Activated CD4-positive, alpha-beta memory T cell treated with anti-CD3 and anti-CD28 coated beads, Interleukin-2, amount 10 ng/mL, durations not matched to agents 7 days and 5 days (primary cell): ENCODE measurements around the gene SLC13A3. TPM values are rescaled to one million over a fixed set of nuclear protein-coding genes. Genes with fewer than 3 reads are reported as not detected.
"Not testable (repeated sequence)": the region's sequence is repeated elsewhere in the genome, so short reads cannot be mapped to it uniquely, and the experiment has no call there.

ENCODE experiments used
- CTCF ChIA-PET: fragments of 350-600 bp; sonication (Branson Sonifier 250); formaldehyde crosslinking; loops from one replicate; lab custom pipeline; 2021; ENCODE audit warnings: antibody characterized with exemption, inconsistent platforms; lab: Charles Lee
- POLR2A ChIA-PET: fragments of 350-600 bp; sonication (Branson Sonifier 250); formaldehyde crosslinking; loops from one replicate; lab custom pipeline; 2021; ENCODE audit warnings: antibody characterized with exemption; lab: Charles Lee
- DNase-seq: peaks from one replicate; pipeline ENCODE4 v3.0.0-alpha.2; 2020
- H3K27ac Mint-ChIP-seq: one replicate; pipeline ENCODE4 v1.8.0; 2021; ENCODE audit warnings: mild to moderate bottlenecking, mixed read lengths
- H3K27me3 Mint-ChIP-seq: one replicate; pipeline ENCODE4 v1.8.0; 2021; ENCODE audit warnings: mixed read lengths
- H3K36me3 Mint-ChIP-seq: one replicate; pipeline ENCODE4 v1.8.0; 2021; ENCODE audit warnings: low read depth, mixed read lengths
- H3K4me1 Mint-ChIP-seq: one replicate; pipeline ENCODE4 v1.8.0; 2021; ENCODE audit warnings: mixed read lengths
- H3K4me3 Mint-ChIP-seq: one replicate; pipeline ENCODE4 v1.8.0; 2021; ENCODE audit warnings: mild to moderate bottlenecking, mixed read lengths
- H3K9me3 Mint-ChIP-seq: one replicate; pipeline ENCODE4 v1.8.0; 2021; ENCODE audit warnings: mixed read lengths
- total RNA-seq, 2 experiments: library from RNA; stranded (reverse); gene quantifications; one replicate each; pipeline ENCODE4 v1.2.3, GENCODE V29; 2021

SLC13A3 gene
- total RNA-seq, 2 experiments from 2014 or later: not detected

DNA sequence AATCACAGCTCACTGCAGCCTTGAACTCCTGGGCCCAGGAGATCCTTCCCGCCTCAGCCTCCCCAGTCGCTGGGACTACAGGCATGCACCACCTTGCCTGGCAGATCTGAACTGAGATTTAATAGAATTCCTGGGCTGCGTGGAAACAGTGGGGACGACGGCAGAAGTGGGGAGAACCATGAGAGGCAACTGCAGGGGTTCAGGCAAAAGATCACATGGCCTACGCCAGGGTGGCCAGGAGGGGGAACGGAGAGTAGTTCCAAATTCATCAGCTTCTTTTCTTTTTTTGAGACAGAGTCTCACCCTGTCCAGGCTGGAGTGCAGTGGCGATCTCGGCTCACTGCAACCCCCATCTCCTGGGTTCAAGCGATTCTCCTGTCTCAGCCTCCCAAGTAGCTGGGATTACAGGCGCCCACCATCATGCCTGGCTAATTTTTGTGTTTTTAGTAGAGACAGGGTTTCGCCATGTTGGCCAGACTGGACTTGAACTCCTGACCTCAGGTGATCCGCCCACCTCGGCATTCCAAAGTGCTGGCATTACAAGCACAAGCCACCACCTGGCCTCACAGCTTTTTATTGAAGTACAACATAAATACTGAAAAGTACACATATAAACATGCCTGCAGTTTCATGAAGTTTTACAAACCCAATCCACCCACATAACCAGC is 25.5 kb upstream of the SLC13A3 start:
- H3K9me3 Mint-ChIP-seq, H3K27me3 Mint-ChIP-seq, DNase-seq, POLR2A ChIA-PET, H3K4me1 Mint-ChIP-seq, H3K4me3 Mint-ChIP-seq, H3K36me3 Mint-ChIP-seq, CTCF ChIA-PET, H3K27ac Mint-ChIP-seq: not testable (repeated sequence)

- Mint-ChIP-seq H3K4me1 (no peaks in the 10 kb centered on the region), H3K36me3 (no peaks in the 10 kb centered on the region), H3K9me3 (peaks cover 14% of the 10 kb centered on the region), H3K27ac (no peak overlapping the region), H3K4me3 (no peak overlapping the region), H3K27me3 (peaks cover 2% of the 10 kb centered on the region)
- POLR2A ChIA-PET: no interaction called here
- CTCF ChIA-PET: no interaction called here
- no peak for DNase-seq
Observed at GRCh38 chr20:46674253-46675083, 23.2 kb upstream of the SLC13A3 start.

- CTCF ChIA-PET: no interaction called here
- Mint-ChIP-seq H3K4me1 (no peaks in the 10 kb centered on the region), H3K9me3 (peaks cover 20% of the 10 kb centered on the region), H3K4me3 (no peak overlapping the region), H3K27ac (no peak overlapping the region), H3K36me3 (no peaks in the 10 kb centered on the region), H3K27me3 (peaks cover 2% of the 10 kb centered on the region)
- POLR2A ChIA-PET: no interaction called here
- no peak for DNase-seq
Observed at GRCh38 chr20:46673394-46674252, 22.4 kb upstream of the SLC13A3 start.

- peaks cover 2% of the 10 kb centered on the region for H3K27me3 Mint-ChIP-seq
- H3K36me3 Mint-ChIP-seq: no peaks in the 10 kb centered on the region
- no peak overlapping the region for H3K27ac Mint-ChIP-seq
- no peak for DNase-seq
- no peak overlapping the region for H3K4me3 Mint-ChIP-seq
- peaks cover 20% of the 10 kb centered on the region for H3K9me3 Mint-ChIP-seq
- no peaks in the 10 kb centered on the region for H3K4me1 Mint-ChIP-seq
- CTCF ChIA-PET: no interaction called here
- POLR2A ChIA-PET: interaction anchor here (0.5 to 0.6 kb wide), 2 partner anchors 560 to 1500 kb away, joined by 3 read pairs; no protein-coding TSS in a partner anchor
Observed at GRCh38 chr20:46672543-46673148, 21.4 kb upstream of the SLC13A3 start.

- ChIA-PET CTCF (no interaction called here), POLR2A (interaction anchor here (0.6 kb wide), 1 partner anchor 559 kb away, joined by 3 read pairs; no protein-coding TSS in a partner anchor)
- Mint-ChIP-seq H3K4me3 (no peak overlapping the region), H3K9me3 (peaks cover 20% of the 10 kb centered on the region), H3K27ac (no peak overlapping the region), H3K4me1 (no peaks in the 10 kb centered on the region), H3K27me3 (peaks cover 2% of the 10 kb centered on the region), H3K36me3 (no peaks in the 10 kb centered on the region)
- DNase-seq: no peak
Observed at GRCh38 chr20:46671866-46672542, 20.7 kb upstream of the SLC13A3 start.

DNA sequence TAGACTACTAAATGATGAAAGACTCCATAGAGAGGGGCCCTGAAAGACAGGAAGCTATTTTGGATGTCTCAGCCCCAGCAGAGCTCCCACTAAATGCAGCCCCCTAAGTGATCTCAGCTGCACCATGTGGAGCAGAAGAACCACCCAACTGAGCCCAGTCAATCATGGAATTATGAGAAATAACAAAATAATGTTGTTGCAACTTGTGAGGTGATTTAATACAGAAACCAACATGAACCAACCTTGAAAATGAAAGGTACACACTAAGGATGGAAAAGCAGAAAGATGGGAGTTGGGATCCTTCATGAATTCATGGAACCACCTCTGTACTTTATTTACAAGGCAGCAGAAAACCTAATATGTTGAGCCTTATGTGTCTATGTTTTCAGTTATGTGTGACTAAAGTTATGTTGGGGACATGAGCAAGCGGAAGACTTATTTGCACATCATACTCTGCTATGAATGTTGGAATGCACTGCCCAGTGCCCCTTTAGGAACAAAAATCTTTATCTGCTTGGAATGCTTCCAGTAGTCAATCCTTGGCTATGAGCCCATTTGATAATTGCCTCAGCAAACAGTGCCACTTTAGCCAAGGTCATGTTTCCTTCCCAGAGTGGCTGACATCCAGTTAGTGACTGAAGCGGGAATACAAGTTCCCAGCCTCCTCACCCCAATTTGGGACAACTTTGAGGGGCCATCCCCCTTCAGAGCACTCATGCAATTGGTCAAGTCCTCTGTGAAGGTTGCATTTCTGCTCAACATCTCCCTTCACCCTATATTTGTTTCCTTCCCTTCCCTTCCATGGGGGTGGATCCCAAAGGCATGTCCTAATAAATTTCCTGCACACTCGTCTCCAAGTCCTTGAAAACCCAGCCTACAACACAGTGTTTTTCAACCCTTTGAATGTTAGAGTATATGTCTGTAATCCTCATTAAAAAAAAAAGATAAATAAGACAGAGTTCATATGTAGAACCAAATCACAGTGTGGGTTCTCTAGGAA is 19.6 kb upstream of the SLC13A3 start:
- CTCF ChIA-PET: no interaction called here
- no peak overlapping the region for H3K27ac Mint-ChIP-seq
- DNase-seq: no peak

GRCh38 chr20:46670228-46670584 is 18.9 kb upstream of the SLC13A3 start:
- H3K36me3 Mint-ChIP-seq: no peaks in the 10 kb centered on the region
- H3K27ac Mint-ChIP-seq: no peak overlapping the region
- CTCF ChIA-PET: no interaction called here
- H3K4me1 Mint-ChIP-seq: no peaks in the 10 kb centered on the region
- H3K4me3 Mint-ChIP-seq: no peak overlapping the region
- POLR2A ChIA-PET: no interaction called here
- no peak for DNase-seq
- peaks cover 2% of the 10 kb centered on the region for H3K27me3 Mint-ChIP-seq
- peaks cover 20% of the 10 kb centered on the region for H3K9me3 Mint-ChIP-seq

More for the DNA sequence above, 19.6 kb upstream of the SLC13A3 start:
- Mint-ChIP-seq H3K27me3 (peaks cover 2% of the 10 kb centered on the region), H3K4me3 (no peak overlapping the region), H3K4me1 (no peaks in the 10 kb centered on the region), H3K9me3 (peaks cover 20% of the 10 kb centered on the region), H3K36me3 (no peaks in the 10 kb centered on the region)
- POLR2A ChIA-PET: no interaction called here

GRCh38 chr20:46666818-46667515 is 15.7 kb upstream of the SLC13A3 start:
- Mint-ChIP-seq H3K27me3 (no peaks in the 10 kb centered on the region), H3K36me3 (no peaks in the 10 kb centered on the region), H3K9me3 (peaks cover 15% of the 10 kb centered on the region), H3K4me3 (no peak overlapping the region), H3K4me1 (no peaks in the 10 kb centered on the region), H3K27ac (no peak overlapping the region)
- ChIA-PET CTCF (no interaction called here), POLR2A (no interaction called here)
- no peak for DNase-seq

DNA sequence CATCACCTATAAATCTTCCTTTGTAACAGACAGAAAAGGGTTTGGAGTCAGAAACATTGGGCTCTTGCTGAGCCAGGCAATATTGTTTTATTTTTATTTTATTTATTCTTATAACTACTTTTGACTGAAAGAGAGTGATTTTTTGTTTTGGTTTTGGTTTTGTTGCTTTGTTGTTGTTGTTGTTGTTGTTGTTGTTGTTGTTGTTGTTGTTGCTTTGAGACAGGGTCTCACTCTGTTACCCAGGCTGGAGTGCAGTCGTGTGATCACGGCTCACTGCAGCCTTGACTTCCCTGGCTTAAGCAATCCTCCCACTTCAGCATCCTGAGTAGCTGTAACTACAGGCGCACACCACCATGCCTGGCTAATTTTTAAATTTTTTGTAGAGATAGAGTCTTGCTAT is 15.0 kb upstream of the SLC13A3 start:
- Mint-ChIP-seq H3K27ac (no peak overlapping the region), H3K9me3 (peaks cover 13% of the 10 kb centered on the region), H3K27me3 (no peaks in the 10 kb centered on the region), H3K4me1 (no peaks in the 10 kb centered on the region), H3K36me3 (no peaks in the 10 kb centered on the region), H3K4me3 (no peak overlapping the region)
- no peak for DNase-seq
- ChIA-PET CTCF (no interaction called here), POLR2A (no interaction called here)

DNA sequence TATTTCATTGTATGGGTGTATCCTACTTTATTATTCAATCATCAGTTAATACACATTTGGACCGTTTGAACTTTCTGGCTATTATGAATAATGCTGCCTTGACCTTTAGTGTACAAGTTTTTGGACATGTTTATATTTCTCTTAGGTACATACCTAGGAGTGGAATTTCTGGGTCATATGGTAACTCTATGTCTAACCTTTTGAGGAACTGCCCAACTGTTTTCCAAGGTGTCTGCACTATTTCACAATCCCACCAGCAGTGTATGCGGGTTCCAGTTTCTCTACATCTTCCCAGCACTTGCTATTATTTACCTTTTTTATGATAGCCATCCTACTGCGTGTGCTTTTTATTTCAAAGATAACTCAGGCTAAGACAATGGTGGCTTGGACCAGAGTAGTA is 14.3 kb upstream of the SLC13A3 start:
- CTCF ChIA-PET: no interaction called here
- no peak for DNase-seq
- H3K9me3 Mint-ChIP-seq: peaks cover 9% of the 10 kb centered on the region
- H3K4me3 Mint-ChIP-seq: no peak overlapping the region
- POLR2A ChIA-PET: no interaction called here
- no peaks in the 10 kb centered on the region for H3K36me3 Mint-ChIP-seq
- peaks cover 4% of the 10 kb centered on the region for H3K27me3 Mint-ChIP-seq
- no peaks in the 10 kb centered on the region for H3K4me1 Mint-ChIP-seq
- no peak overlapping the region for H3K27ac Mint-ChIP-seq

- no peak for DNase-seq
- Mint-ChIP-seq H3K27ac (no peak overlapping the region), H3K9me3 (no peaks in the 10 kb centered on the region), H3K36me3 (no peaks in the 10 kb centered on the region), H3K27me3 (peaks cover 10% of the 10 kb centered on the region), H3K4me1 (no peaks in the 10 kb centered on the region), H3K4me3 (no peak overlapping the region)
- ChIA-PET CTCF (no interaction called here), POLR2A (no interaction called here)
Observed at GRCh38 chr20:46663531-46663930, 12.3 kb upstream of the SLC13A3 start.
